Suprapubic skin (tissue), 4 donors: ENCODE measurements around the gene NTN4. TPM values are rescaled to one million over a fixed set of nuclear protein-coding genes. Genes with fewer than 3 reads are reported as not detected.

ENCODE experiments used
- DNase-seq, 2 donors: peaks; one replicate each; pipeline ENCODE4 v3.0.0-alpha.2; 2019; ENCODE audit warnings: low spot score in 2 of 2
- H3K27ac ChIP-seq: fragments of 200-600 bp; sonication (generic); one replicate; pipeline ENCODE4 v1.5.1; 2019
- H3K27me3 ChIP-seq: fragments of 200-600 bp; sonication (generic); one replicate; pipeline ENCODE4 v1.5.1; 2019
- H3K36me3 ChIP-seq: fragments of 200-600 bp; sonication (generic); one replicate; pipeline ENCODE4 v1.5.1; 2019
- H3K4me1 ChIP-seq: fragments of 200-600 bp; sonication (generic); one replicate; pipeline ENCODE4 v1.5.1; 2019
- H3K4me3 ChIP-seq: fragments of 200-600 bp; sonication (generic); one replicate; pipeline ENCODE4 v1.5.1; 2019; ENCODE audit warnings: mild to moderate bottlenecking
- H3K9me3 ChIP-seq: fragments of 200-600 bp; sonication (generic); one replicate; pipeline ENCODE4 v1.5.1; 2019
- CTCF ChIP-seq, 2 donors: fragments of 200-600 bp in 1 of 2; fragments of 450-650 bp in 1 of 2; sonication (generic) in 1 of 2; IDR thresholded peaks; one replicate each; pipeline ENCODE4 v1.5.1; 2016 to 2019; ENCODE audit warnings: antibody characterized with exemption in 2 of 2, mild to moderate bottlenecking in 1 of 2, moderate library complexity in 1 of 2
- EP300 ChIP-seq: sonication (generic); formaldehyde crosslinking; IDR thresholded peaks from one replicate; pipeline ENCODE4 v1.6.1; 2017; ENCODE audit warnings: antibody characterized with exemption
- POLR2A ChIP-seq, 2 donors: fragments of 450-650 bp; IDR thresholded peaks; one replicate each; pipeline ENCODE4 v1.6.1; 2017; ENCODE audit warnings: antibody characterized with exemption in 2 of 2, mild to moderate bottlenecking in 2 of 2, moderate library complexity in 2 of 2
- POLR2AphosphoS5 ChIP-seq, 3 donors: sonication (generic); formaldehyde crosslinking; IDR thresholded peaks; one replicate each; pipeline ENCODE4 v1.6.1; 2017; ENCODE audit warnings: antibody characterized with exemption in 3 of 3
- WGBS: methylation state at CpG from one replicate; pipeline ENCODE4 v1.1.5; 2018; 5-methylcytosine and 5-hydroxymethylcytosine counted together
- total RNA-seq, 4 donors: library from RNA; depleted of rRNA; stranded (reverse); fragments of >200 nt; gene quantifications; one replicate each; pipeline ENCODE4 v1.1.0, GENCODE V29; 2016

Gene NTN4
- total RNA-seq, 4 donors from 2014 or later: 7.2 to 18.7 (median 13.0) TPM

DNA sequence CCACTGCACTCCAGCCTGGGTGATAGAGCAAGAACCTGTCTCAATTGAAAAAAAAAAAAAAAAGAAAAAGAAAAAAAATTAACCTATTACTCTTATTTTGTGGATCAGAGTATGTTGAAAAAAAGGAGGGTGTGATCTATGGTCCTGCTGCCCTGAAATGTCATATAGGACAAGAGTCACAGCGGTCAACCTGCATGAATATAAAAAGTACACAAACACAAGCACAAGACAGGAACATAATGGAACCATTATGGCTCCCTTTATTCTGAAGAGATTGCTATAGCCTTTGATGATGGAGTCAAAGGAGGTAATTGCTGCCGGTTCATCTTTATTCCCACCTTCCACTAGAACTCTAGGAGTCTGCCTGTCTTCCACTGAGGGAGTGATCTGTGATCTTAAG lies 96.9 kb downstream of the NTN4 start:
- Histone ChIP-seq H3K4me3 (no peak overlapping the region), H3K27ac (no peak overlapping the region), H3K36me3 (no peaks in the 10 kb centered on the region), H3K4me1 (no peaks in the 10 kb centered on the region), H3K9me3 (no peaks in the 10 kb centered on the region), H3K27me3 (no peaks in the 10 kb centered on the region)
- 96% methylated on average over 2 of the region's 2 CpGs for WGBS
- TF ChIP-seq EP300 (no peak), POLR2AphosphoS5 (IDR thresholded peaks at IDR 0.05) (no peak), POLR2A (IDR thresholded peaks at IDR 0.05) (no peak), CTCF (IDR thresholded peaks at IDR 0.05) (no peak)
- no peak for DNase-seq

- Histone ChIP-seq H3K27me3 (no peaks in the 10 kb centered on the region), H3K9me3 (no peaks in the 10 kb centered on the region), H3K4me1 (no peaks in the 10 kb centered on the region), H3K36me3 (no peaks in the 10 kb centered on the region), H3K27ac (no peak overlapping the region), H3K4me3 (no peak overlapping the region)
- DNase-seq: no peak
- TF ChIP-seq EP300 (no peak), POLR2A (IDR thresholded peaks at IDR 0.05) (no peak)
- 86% methylated on average over 8 of the region's 8 CpGs for WGBS
Observed at GRCh38 chr12:95690861-95691635, 99.5 kb downstream of the NTN4 start.

DNA sequence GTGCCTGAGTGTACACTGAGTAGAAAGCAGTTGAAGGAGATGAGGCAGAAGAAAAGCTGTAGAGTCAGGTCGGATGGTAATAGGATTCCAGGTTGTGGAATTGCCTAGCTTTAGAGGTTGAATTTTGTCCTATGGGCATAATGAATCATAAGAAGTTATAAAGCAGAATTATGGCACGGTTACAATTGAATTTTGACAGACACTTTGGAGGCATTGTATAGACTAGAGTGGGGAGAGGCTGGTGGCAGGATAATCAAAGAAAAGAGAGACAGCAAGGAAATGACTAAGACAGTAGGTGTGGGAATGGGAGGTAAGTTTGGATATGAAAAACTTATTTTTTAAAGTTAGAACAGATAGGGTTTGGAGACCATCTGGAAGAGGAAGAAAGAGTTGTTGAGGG lies 102.6 kb downstream of the NTN4 start:
- Histone ChIP-seq H3K27me3 (no peaks in the 10 kb centered on the region), H3K27ac (no peak overlapping the region), H3K4me3 (no peak overlapping the region), H3K4me1 (no peaks in the 10 kb centered on the region), H3K9me3 (no peaks in the 10 kb centered on the region), H3K36me3 (no peaks in the 10 kb centered on the region)
- no peak for TF ChIP-seq EP300
- TF ChIP-seq POLR2A (IDR thresholded peaks at IDR 0.05): no peak
- TF ChIP-seq CTCF (IDR thresholded peaks at IDR 0.05): no peak
- TF ChIP-seq POLR2AphosphoS5 (IDR thresholded peaks at IDR 0.05): no peak
- no peak for DNase-seq
- 60% methylated on average over 2 of the region's 2 CpGs for WGBS

DNA sequence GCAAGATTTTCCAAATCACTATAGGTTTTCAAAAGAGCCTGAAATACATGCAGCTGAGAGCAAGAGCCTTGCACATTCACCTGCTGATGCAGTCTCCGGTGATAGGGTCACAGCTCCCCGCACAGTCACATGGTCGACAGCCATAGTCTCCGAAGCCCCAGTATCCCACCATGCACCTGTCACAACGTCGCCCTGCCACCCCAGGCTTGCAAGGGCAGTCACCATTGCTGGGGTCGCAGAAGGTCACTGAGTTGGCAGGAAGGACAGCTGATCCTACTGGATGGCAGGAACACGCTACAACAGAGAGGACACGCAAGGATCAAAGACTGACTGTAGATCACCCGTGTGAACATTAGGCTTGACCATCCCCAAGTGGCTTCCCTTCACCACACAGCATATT lies 107.1 kb downstream of the NTN4 start:
- no peak overlapping the region for H3K4me3 ChIP-seq
- DNase-seq: no peak
- no peaks in the 10 kb centered on the region for H3K36me3 ChIP-seq
- H3K9me3 ChIP-seq: no peaks in the 10 kb centered on the region
- no peak for TF ChIP-seq EP300
- no peak for TF ChIP-seq POLR2A (IDR thresholded peaks at IDR 0.05)
- TF ChIP-seq POLR2AphosphoS5 (IDR thresholded peaks at IDR 0.05): no peak
- no peak for TF ChIP-seq CTCF (IDR thresholded peaks at IDR 0.05)
- H3K27ac ChIP-seq: no peak overlapping the region
- 89% methylated on average over 10 of the region's 10 CpGs for WGBS
- no peaks in the 10 kb centered on the region for H3K27me3 ChIP-seq
- H3K4me1 ChIP-seq: no peaks in the 10 kb centered on the region

DNA sequence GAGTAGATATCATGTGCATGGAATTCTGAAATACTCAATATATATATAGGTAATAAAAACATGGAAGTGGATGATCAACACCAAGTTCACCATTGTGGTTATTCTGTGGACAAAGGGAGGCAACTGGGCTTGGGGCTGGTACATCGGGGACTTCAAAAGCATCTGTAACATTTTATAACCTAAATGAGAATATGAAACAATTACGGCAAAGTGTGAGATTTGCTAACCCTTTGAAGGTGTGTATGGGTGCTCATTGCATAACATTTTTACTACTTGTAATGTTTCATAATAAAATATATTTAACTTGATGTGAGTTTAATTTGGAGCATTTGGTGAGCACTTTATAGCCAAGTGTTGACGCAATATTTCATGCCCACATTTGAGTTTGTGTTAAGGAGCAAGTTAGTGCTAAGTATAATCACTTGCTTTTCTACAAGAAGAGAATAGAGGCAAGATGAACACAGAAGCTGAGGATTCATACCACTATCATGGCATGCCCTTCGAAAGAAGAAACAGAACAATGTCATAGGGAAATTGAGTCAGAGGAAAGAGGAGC lies 109.3 kb downstream of the NTN4 start:
- H3K36me3 ChIP-seq: no peaks in the 10 kb centered on the region
- no peak overlapping the region for H3K27ac ChIP-seq
- no peaks in the 10 kb centered on the region for H3K4me1 ChIP-seq
- H3K4me3 ChIP-seq: no peak overlapping the region
- H3K9me3 ChIP-seq: no peaks in the 10 kb centered on the region
- 62% methylated on average over 4 of the region's 4 CpGs for WGBS
- no peaks in the 10 kb centered on the region for H3K27me3 ChIP-seq
- no peak for DNase-seq
- no peak for TF ChIP-seq POLR2AphosphoS5 (IDR thresholded peaks at IDR 0.05)
- TF ChIP-seq CTCF (IDR thresholded peaks at IDR 0.05): no peak
- no peak for TF ChIP-seq POLR2A (IDR thresholded peaks at IDR 0.05)
- TF ChIP-seq EP300: no peak
